Panc1 (cell line): Measurements from ENCODE around the gene MARCHF7. TPM values are rescaled to one million over a fixed set of nuclear protein-coding genes. Genes with fewer than 3 reads are reported as not detected.

Experiments used
- ATAC-seq: fragments of 200-7000 bp; cut with Tn5 transposase; 2 replicates; pipeline ENCODE4 v1.9.1; 2020; ENCODE audit warnings: mild to moderate bottlenecking, moderate library complexity
- BruUV-seq: library from RNA; stranded (reverse); fragments of 400-500 nt; replicated peaks from 2 replicates; lab custom pipeline; 2021; lab: Mats Ljungman, UMichigan
- CTCF ChIA-PET: fragments of 300-600 bp; sonication (Branson Sonifier 250); formaldehyde crosslinking; loops from one replicate; lab custom pipeline; 2022; ENCODE audit warnings: antibody characterized with exemption; lab: Charles Lee
- POLR2A ChIA-PET: fragments of 300-600 bp; sonication (Branson Sonifier 250); formaldehyde crosslinking; loops from one replicate; lab custom pipeline; 2022; ENCODE audit warnings: antibody characterized with exemption; lab: Charles Lee
- DNase-seq: peaks from one replicate; pipeline ENCODE4 v3.0.0-alpha.2; 2010; ENCODE audit warnings: low read depth, low spot score
- H3K27ac ChIP-seq: 2 replicates; pipeline ENCODE4 v1.5.1; 2011; ENCODE audit warnings: mild to moderate bottlenecking, low read length, inconsistent platforms
- H3K27me3 ChIP-seq: fragments of 200-500 bp; sonication (Bioruptor generic); 2 replicates; pipeline ENCODE4 v1.6.0; 2014; ENCODE audit warnings: low read length, inconsistent platforms; ENCODE audit not compliant: control insufficient read depth, insufficient read depth
- H3K36me3 ChIP-seq: fragments of 200-500 bp; sonication (Bioruptor generic); 2 replicates; pipeline ENCODE4 v1.5.1; 2014; ENCODE audit warnings: inconsistent platforms, mild to moderate bottlenecking, low read length, moderate library complexity; ENCODE audit not compliant: control insufficient read depth, insufficient read depth
- H3K4me1 ChIP-seq: 2 replicates; pipeline ENCODE4 v1.5.1; 2011; ENCODE audit warnings: inconsistent platforms, mild to moderate bottlenecking, low read length, moderate library complexity; ENCODE audit not compliant: control insufficient read depth, insufficient read depth
- H3K4me3 ChIP-seq, 2 experiments: 2 replicates each; pipeline ENCODE4 v1.5.1; 2011 to 2012; ENCODE audit warnings: low read depth in 2 of 2, low read length in 2 of 2, mild to moderate bottlenecking in 2 of 2, inconsistent platforms in 1 of 2, moderate library complexity in 1 of 2
- H3K9me3 ChIP-seq: fragments of 200-500 bp; sonication (Bioruptor generic); 2 replicates; pipeline ENCODE4 v1.5.1; 2014; ENCODE audit warnings: low read depth, mild to moderate bottlenecking, inconsistent platforms, low read length, moderate library complexity; ENCODE audit not compliant: control insufficient read depth, insufficient read depth
- POLR2AphosphoS5 ChIP-seq: IDR thresholded peaks from 2 replicates; pipeline ENCODE4 v1.6.1; 2012; ENCODE audit warnings: mild to moderate bottlenecking, low read depth, low read length, moderate library complexity
- REST ChIP-seq, 2 experiments: IDR thresholded peaks; 2 replicates each; pipeline ENCODE4 v1.6.1; 2011 to 2012; ENCODE audit warnings: low read depth in 2 of 2, control low read depth in 1 of 2, low read length in 1 of 2, mild to moderate bottlenecking in 1 of 2, moderate library complexity in 1 of 2; ENCODE audit not compliant: insufficient read depth in 1 of 2
- SIN3A ChIP-seq: IDR thresholded peaks from 2 replicates; pipeline ENCODE4 v1.6.1; 2012; ENCODE audit warnings: low read depth, mild to moderate bottlenecking, low read length, moderate library complexity, borderline replicate concordance; ENCODE audit not compliant: insufficient read depth
- TCF7L2 ChIP-seq: IDR thresholded peaks from 2 replicates; pipeline ENCODE4 v1.6.1; 2011; ENCODE audit warnings: mild to moderate bottlenecking, low read depth, low read length, inconsistent platforms
- in situ Hi-C: cut with HindIII; loops from 2 replicates; pipeline ENCODE4 v1.10.0; 2016; ENCODE audit warnings: low sequenced_read_pairs, low pct_unique_long_range_greater_than_20kb
- intact Hi-C: fragments of 100-400 bp; cut with micrococcal nuclease; formaldehyde crosslinking; loops from one replicate; pipeline ENCODE4 v1.10.0; 2022; ENCODE audit not compliant: unreplicated experiment
- total RNA-seq: library from RNA; stranded (reverse); gene quantifications from one replicate; pipeline ENCODE4 v1.2.1, GENCODE V29; 2021; ENCODE audit not compliant: unreplicated experiment
- TF ChIP-seq, protein P1 (sequence below): fragments of 450-650 bp; IDR thresholded peaks from 2 replicates; pipeline ENCODE4 v1.5.1; 2017; ENCODE audit warnings: mild to moderate bottlenecking

MARCHF7 gene
- total RNA-seq, 1 experiment from 2014 or later = 85.7 TPM

- in situ Hi-C loops (loop anchor here (25.0 kb wide), 1 partner anchor 105 kb away; the partner anchor contains the start of gene BAZ2B), intact Hi-C loops (no loop called here)
- Histone ChIP-seq H3K4me1 (peaks cover 16% of the 10 kb centered on the region), H3K4me3 (no peak overlapping the region), H3K9me3 (no peaks in the 10 kb centered on the region), H3K36me3 (peaks cover 48% of the 10 kb centered on the region), H3K27me3 (no peaks in the 10 kb centered on the region), H3K27ac (no peak overlapping the region; the same call in 1 of the 2 replicates)
- no peak for DNase-seq
- ATAC-seq = no peak
- ChIA-PET POLR2A (interaction anchor here (0.6 kb wide), 1 partner anchor 15 kb away, joined by 4 read pairs; no protein-coding TSS in a partner anchor), CTCF (no interaction called here)
- no peak for TF ChIP-seq TCF7L2
- no peak for TF ChIP-seq SIN3A
- no peak for TF ChIP-seq REST (IDR thresholded peaks at IDR 0.05; ENCODE audit: insufficient read depth in 1 of 2, low read depth in 2 of 2, low read length in 1 of 2)
- TF ChIP-seq POLR2AphosphoS5 = no peak
- TF ChIP-seq, protein P1, sequence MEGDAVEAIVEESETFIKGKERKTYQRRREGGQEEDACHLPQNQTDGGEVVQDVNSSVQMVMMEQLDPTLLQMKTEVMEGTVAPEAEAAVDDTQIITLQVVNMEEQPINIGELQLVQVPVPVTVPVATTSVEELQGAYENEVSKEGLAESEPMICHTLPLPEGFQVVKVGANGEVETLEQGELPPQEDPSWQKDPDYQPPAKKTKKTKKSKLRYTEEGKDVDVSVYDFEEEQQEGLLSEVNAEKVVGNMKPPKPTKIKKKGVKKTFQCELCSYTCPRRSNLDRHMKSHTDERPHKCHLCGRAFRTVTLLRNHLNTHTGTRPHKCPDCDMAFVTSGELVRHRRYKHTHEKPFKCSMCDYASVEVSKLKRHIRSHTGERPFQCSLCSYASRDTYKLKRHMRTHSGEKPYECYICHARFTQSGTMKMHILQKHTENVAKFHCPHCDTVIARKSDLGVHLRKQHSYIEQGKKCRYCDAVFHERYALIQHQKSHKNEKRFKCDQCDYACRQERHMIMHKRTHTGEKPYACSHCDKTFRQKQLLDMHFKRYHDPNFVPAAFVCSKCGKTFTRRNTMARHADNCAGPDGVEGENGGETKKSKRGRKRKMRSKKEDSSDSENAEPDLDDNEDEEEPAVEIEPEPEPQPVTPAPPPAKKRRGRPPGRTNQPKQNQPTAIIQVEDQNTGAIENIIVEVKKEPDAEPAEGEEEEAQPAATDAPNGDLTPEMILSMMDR = no peak
- BruUV-seq = no TSS peak
These were observed 4.6 kb downstream of the MARCHF7 start for GRCh38 chr2:159716857-159717256.

GRCh38 chr2:159720676-159721075 lies 8.4 kb downstream of the MARCHF7 start:
- TF ChIP-seq REST (IDR thresholded peaks at IDR 0.05; ENCODE audit: insufficient read depth in 1 of 2, low read depth in 2 of 2, low read length in 1 of 2) = no peak
- no peak for TF ChIP-seq SIN3A
- TF ChIP-seq TCF7L2 = no peak
- no peak for TF ChIP-seq POLR2AphosphoS5
- TF ChIP-seq, protein P1 = no peak
- H3K27ac ChIP-seq = no peak overlapping the region
- no peaks in the 10 kb centered on the region for H3K9me3 ChIP-seq
- DNase-seq = no peak
- H3K4me3 ChIP-seq = no peak overlapping the region
- no TSS peak for BruUV-seq
- H3K27me3 ChIP-seq = no peaks in the 10 kb centered on the region
- peaks cover 9% of the 10 kb centered on the region for H3K4me1 ChIP-seq
- in situ Hi-C loops (loop anchor here (25.0 kb wide), 1 partner anchor 108 kb away; the partner anchor contains the start of gene BAZ2B), intact Hi-C loops (no loop called here)
- ChIA-PET POLR2A (interaction anchor here (0.6 to 0.8 kb wide), 3 partner anchors 40 to 790 kb away, joined by 3 to 6 read pairs (median 3); no protein-coding TSS in a partner anchor), CTCF (no interaction called here)
- no peak for ATAC-seq
- peaks cover 38% of the 10 kb centered on the region for H3K36me3 ChIP-seq
